HAP-1 (cell line): ENCODE results near the gene P3H2.
"Not testable (repeated sequence)": the region's sequence is repeated elsewhere in the genome, so short reads cannot be mapped to it uniquely, and the experiment has no call there.

Source experiments
- DNase-seq, 2 experiments: peaks; one replicate each; pipeline ENCODE4 v3.0.0-alpha.2; 2016 to 2020; ENCODE audit warnings: low spot score in 2 of 2
- H3K27me3 ChIP-seq: fragments of 250-450 bp; sonication (Bioruptor Pico); 2 replicates; pipeline ENCODE4 v1.5.1; 2020; ENCODE audit warnings: low read depth, mild to moderate bottlenecking, moderate library complexity
- H3K36me3 ChIP-seq: fragments of 250-450 bp; sonication (Bioruptor Pico); replicated peaks from 2 replicates; pipeline ENCODE4 v1.5.1; 2020; ENCODE audit warnings: mild to moderate bottlenecking
- H3K4me1 ChIP-seq: fragments of 250-450 bp; sonication (Bioruptor Pico); 2 replicates; pipeline ENCODE4 v1.5.1; 2020; ENCODE audit warnings: mild to moderate bottlenecking
- H3K4me3 ChIP-seq: fragments of 250-450 bp; sonication (Bioruptor Pico); 2 replicates; pipeline ENCODE4 v1.5.1; 2020; ENCODE audit warnings: mild to moderate bottlenecking, moderate library complexity
- H3K9me3 ChIP-seq: fragments of 250-450 bp; sonication (Bioruptor Pico); 2 replicates; pipeline ENCODE4 v1.5.1; 2020; ENCODE audit warnings: mild to moderate bottlenecking, moderate library complexity
- in situ Hi-C: fragments of 300-500 bp; cut with MboI; formaldehyde crosslinking; loops from 3 replicates; pipeline ENCODE4 v1.14.3; 2020; ENCODE audit warnings: low sequenced_read_pairs, inconsistent platforms, mixed read lengths

Gene P3H2

GRCh38 chr3:190089711-190090110 is 31.0 kb downstream of the P3H2 start:
- in situ Hi-C loops = no loop called here
- Histone ChIP-seq H3K9me3 (no peaks in the 10 kb centered on the region), H3K27me3 (no peaks in the 10 kb centered on the region), H3K4me3 (no peak overlapping the region), H3K4me1 (no peaks in the 10 kb centered on the region), H3K36me3 (no peaks in the 10 kb centered on the region)
- no peak for DNase-seq

DNA sequence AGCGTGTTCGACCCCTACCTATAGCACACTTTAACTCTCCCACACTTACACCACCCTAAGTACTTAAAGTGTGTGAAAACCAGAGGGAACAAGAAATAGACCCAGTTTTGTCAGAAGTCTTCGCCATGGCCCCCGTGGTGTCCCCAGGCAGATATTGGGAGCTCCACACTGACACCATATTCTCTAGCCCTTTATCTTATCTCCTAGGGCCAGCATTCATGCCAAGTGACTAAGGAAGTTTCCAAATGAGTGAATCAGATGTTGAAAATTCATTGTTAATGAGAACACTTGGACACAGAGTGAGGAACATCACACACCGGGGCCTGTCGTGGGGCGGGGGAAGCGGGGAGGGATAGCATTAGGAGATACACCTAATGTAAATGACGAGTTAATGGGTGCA is 31.8 kb downstream of the P3H2 start:
- no peak for DNase-seq

GRCh38 chr3:190086191-190086590 is 34.5 kb downstream of the P3H2 start:
- no peaks in the 10 kb centered on the region for H3K4me1 ChIP-seq
- H3K36me3 ChIP-seq = no peaks in the 10 kb centered on the region
- H3K9me3 ChIP-seq = no peaks in the 10 kb centered on the region
- H3K4me3 ChIP-seq = no peak overlapping the region
- no peaks in the 10 kb centered on the region for H3K27me3 ChIP-seq
- in situ Hi-C loops = no loop called here
- DNase-seq = no peak

More for the DNA sequence above, 31.8 kb downstream of the P3H2 start:
- no peaks in the 10 kb centered on the region for H3K9me3 ChIP-seq
- in situ Hi-C loops = no loop called here
- H3K4me1 ChIP-seq = no peaks in the 10 kb centered on the region
- H3K36me3 ChIP-seq = no peaks in the 10 kb centered on the region
- H3K4me3 ChIP-seq = no peak overlapping the region
- H3K27me3 ChIP-seq = no peaks in the 10 kb centered on the region

DNA sequence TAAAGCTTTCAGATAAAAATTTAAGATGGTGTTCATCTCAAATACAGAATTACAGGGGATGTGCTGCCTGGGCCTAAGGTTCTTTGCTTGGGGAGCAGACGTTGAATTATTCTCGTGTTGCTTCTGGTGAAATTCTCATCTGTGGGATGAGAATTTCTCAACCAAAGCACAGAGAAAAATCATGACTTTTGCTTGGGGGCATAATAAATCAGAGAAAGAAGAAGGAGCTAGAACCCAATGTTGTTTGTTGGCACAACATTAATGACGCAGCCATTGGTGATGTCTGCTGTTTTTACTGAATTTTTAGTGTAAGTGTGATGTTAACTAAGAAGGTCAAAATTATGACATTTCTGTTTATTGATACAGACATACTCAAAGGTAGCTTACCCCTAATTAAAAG is 35.7 kb downstream of the P3H2 start:
- Histone ChIP-seq H3K4me1 (no peaks in the 10 kb centered on the region), H3K4me3 (no peak overlapping the region), H3K27me3 (no peaks in the 10 kb centered on the region), H3K9me3 (no peaks in the 10 kb centered on the region), H3K36me3 (no peaks in the 10 kb centered on the region)
- DNase-seq = no peak
- in situ Hi-C loops = no loop called here

DNA sequence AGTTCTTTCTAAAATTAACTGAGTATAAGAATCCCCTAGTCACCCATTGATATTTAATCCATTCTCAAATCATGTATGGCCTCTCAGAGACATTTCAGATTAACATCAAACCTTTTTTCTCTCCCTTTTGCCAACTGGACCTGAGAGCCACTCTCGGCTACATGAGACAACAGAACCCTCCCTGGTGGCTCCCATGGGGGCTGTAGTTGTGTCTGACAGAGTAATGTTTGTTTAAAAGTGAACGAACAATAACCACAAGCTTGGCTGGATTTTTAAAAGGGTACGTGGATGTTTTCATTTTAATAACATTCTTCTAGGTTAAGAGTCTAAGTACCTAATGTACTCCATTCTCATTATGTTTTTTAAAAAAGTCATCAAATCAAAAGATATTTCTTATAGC is 37.1 kb downstream of the P3H2 start:
- Histone ChIP-seq H3K9me3 (no peaks in the 10 kb centered on the region), H3K36me3 (no peaks in the 10 kb centered on the region), H3K4me1 (no peaks in the 10 kb centered on the region), H3K4me3 (no peak overlapping the region), H3K27me3 (no peaks in the 10 kb centered on the region)
- in situ Hi-C loops = no loop called here
- DNase-seq = no peak

DNA sequence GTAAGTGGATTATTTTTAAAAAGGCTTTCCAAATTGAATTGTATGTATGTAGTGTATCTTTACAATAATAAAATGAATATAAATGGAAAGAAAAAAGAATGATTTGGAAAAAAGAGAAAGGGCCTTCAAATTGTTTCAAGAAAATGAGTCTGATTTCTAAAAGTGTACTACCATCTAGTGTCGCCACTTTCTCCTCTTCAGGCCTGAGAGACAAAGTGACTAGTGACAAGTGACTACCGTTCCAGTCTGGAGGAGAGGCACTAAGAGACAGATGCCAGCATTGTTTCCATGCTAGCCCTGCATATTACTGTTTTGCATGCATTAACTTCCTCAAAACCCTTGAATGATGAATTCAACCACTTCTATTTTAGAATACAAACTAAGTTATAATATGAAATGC is 39.3 kb downstream of the P3H2 start:
- no peak for DNase-seq
- H3K4me1 ChIP-seq = no peaks in the 10 kb centered on the region
- in situ Hi-C loops = no loop called here
- no peaks in the 10 kb centered on the region for H3K9me3 ChIP-seq
- H3K4me3 ChIP-seq = no peak overlapping the region
- no peaks in the 10 kb centered on the region for H3K27me3 ChIP-seq
- no peaks in the 10 kb centered on the region for H3K36me3 ChIP-seq

GRCh38 chr3:190079173-190079572 is 41.5 kb downstream of the P3H2 start:
- H3K4me3 ChIP-seq, in situ Hi-C loops, H3K9me3 ChIP-seq, DNase-seq, H3K4me1 ChIP-seq, H3K36me3 ChIP-seq, H3K27me3 ChIP-seq: not testable (repeated sequence)

DNA sequence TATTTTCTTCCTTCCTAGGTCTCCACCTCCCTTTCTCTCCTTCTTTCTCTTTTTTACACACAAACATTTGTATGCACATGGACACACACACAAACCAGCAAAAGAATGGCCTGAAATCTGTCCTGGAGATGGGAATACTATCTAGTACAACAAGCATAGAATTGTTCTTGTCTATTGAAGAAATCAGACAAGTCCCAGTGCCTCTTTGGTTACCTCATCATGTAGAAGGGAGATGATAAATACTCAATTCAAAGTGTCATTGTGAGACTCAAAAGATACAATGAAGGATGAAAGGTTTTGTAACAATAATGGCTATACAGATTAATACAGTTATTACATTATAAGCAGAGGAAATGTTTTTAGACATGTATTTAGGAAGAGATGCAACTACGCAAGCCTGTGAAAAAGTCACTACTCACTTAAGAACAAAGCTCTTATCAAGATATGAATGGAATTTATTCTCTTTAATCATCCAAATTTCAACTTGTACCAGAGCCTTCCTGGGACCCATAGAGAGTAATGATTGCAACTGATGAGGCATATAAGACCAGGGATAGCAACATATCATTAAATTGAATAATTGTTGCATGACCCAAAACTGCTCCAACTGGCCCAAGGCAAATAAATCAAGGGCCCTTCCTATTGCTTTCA is 43.2 kb downstream of the P3H2 start:
- H3K4me3 ChIP-seq = no peak overlapping the region
- H3K36me3 ChIP-seq = no peaks in the 10 kb centered on the region
- in situ Hi-C loops = no loop called here
- DNase-seq = no peak
- H3K27me3 ChIP-seq = peaks cover 2% of the 10 kb centered on the region; the same call in 1 of the 2 replicates
- no peaks in the 10 kb centered on the region for H3K4me1 ChIP-seq
- no peaks in the 10 kb centered on the region for H3K9me3 ChIP-seq

GRCh38 chr3:190076601-190077394 is 43.9 kb downstream of the P3H2 start:
- Histone ChIP-seq H3K4me1 (no peaks in the 10 kb centered on the region), H3K9me3 (no peaks in the 10 kb centered on the region), H3K36me3 (no peaks in the 10 kb centered on the region), H3K4me3 (no peak overlapping the region), H3K27me3 (peaks cover 2% of the 10 kb centered on the region; the same call in 1 of the 2 replicates)
- no peak for DNase-seq
- in situ Hi-C loops = no loop called here

GRCh38 chr3:190076136-190076535 is 44.6 kb downstream of the P3H2 start:
- Histone ChIP-seq H3K27me3 (peaks cover 2% of the 10 kb centered on the region; the same call in 1 of the 2 replicates), H3K36me3 (no peaks in the 10 kb centered on the region), H3K4me3 (no peak overlapping the region), H3K4me1 (no peaks in the 10 kb centered on the region), H3K9me3 (no peaks in the 10 kb centered on the region)
- DNase-seq = no peak
- in situ Hi-C loops = no loop called here

GRCh38 chr3:190074817-190075216 is 45.9 kb downstream of the P3H2 start:
- no peak overlapping the region for H3K4me3 ChIP-seq

DNA sequence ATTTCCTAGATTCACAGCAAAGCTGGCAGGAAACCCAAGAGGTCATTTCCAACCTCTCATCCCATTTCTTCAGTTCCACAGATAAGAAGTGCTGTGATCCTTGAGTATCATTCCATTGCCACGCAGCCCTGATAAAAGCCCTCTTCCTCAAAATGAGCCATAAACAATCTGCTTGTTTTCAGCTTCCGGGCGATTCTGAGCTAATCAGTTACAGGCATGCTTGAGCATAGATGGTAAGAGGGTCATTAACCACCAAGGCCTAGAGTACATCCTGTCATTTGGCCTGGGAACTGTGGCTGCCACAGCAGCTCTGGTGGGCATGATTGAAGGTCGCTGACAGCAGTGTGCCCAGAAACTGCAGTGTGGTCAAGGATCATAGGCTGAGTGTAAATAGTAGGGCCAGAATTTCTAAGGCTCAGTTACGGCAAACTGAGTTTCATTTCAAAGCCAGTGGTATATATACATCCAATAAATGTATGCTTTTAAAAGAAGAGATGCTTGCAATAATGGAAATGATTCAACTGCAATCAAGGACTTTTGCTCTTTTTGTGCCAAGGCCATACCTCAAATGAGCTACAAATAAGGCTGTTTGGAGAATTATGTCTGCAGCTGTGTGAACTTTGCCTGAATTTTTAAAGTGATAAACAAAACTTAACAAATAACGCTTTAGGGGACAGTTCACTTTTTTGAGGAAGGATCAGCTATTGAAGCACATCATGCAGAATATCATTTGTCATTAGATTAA is 47.3 kb downstream of the P3H2 start:
- Histone ChIP-seq H3K4me3 (no peak overlapping the region), H3K27me3 (peaks cover 2% of the 10 kb centered on the region; the same call in 1 of the 2 replicates), H3K9me3 (no peaks in the 10 kb centered on the region), H3K4me1 (no peaks in the 10 kb centered on the region), H3K36me3 (no peaks in the 10 kb centered on the region)
- DNase-seq = no peak
- in situ Hi-C loops = no loop called here

More at GRCh38 chr3:190074817-190075216, 45.9 kb downstream of the P3H2 start:
- H3K27me3 ChIP-seq = peaks cover 2% of the 10 kb centered on the region; the same call in 1 of the 2 replicates
- in situ Hi-C loops = no loop called here
- no peaks in the 10 kb centered on the region for H3K9me3 ChIP-seq
- DNase-seq = no peak
- no peaks in the 10 kb centered on the region for H3K36me3 ChIP-seq
- H3K4me1 ChIP-seq = no peaks in the 10 kb centered on the region

- Histone ChIP-seq H3K4me1 (no peaks in the 10 kb centered on the region), H3K4me3 (no peak overlapping the region), H3K36me3 (no peaks in the 10 kb centered on the region), H3K9me3 (no peaks in the 10 kb centered on the region), H3K27me3 (peaks cover 2% of the 10 kb centered on the region; the same call in 1 of the 2 replicates)
- in situ Hi-C loops = no loop called here
- no peak for DNase-seq
Observed at GRCh38 chr3:190072856-190073255, 47.8 kb downstream of the P3H2 start.

- H3K4me1 ChIP-seq, DNase-seq, H3K4me3 ChIP-seq, H3K9me3 ChIP-seq, in situ Hi-C loops, H3K36me3 ChIP-seq, H3K27me3 ChIP-seq: not testable (repeated sequence)
Observed at GRCh38 chr3:190071921-190072320, 48.8 kb downstream of the P3H2 start.
